Common myeloid progenitor, CD34-positive (primary cell): ENCODE results near the gene TLCD1.
A peak's percentile ranks its signal among the peaks of the same experiment; 100 is the strongest.

Source experiments
- CTCF ChIA-PET: fragments of 350-600 bp; sonication (Branson Sonifier 250); formaldehyde crosslinking; loops from one replicate; lab custom pipeline; 2021; ENCODE audit warnings: antibody characterized with exemption; lab: Charles Lee
- POLR2A ChIA-PET: fragments of 350-600 bp; sonication (Branson Sonifier 250); formaldehyde crosslinking; loops from one replicate; lab custom pipeline; 2021; ENCODE audit warnings: antibody characterized with exemption; lab: Charles Lee
- DNase-seq, 3 donors: peaks; one replicate each; pipeline versions ENCODE4 v3.0.0 to v3.0.0-alpha.2; 2013
- H3K27ac ChIP-seq, 2 experiments: 1 replicate in 1 of 2; 2 replicates in 1 of 2; pipeline ENCODE4 v1.7.0; 2013; ENCODE audit warnings: inconsistent platforms in 2 of 2, low read length in 2 of 2, mild to moderate bottlenecking in 2 of 2, low read depth in 1 of 2, moderate library complexity in 1 of 2; ENCODE audit not compliant: severe bottlenecking in 2 of 2, insufficient read depth in 1 of 2, poor library complexity in 1 of 2
- H3K27me3 ChIP-seq, 5 experiments: replicated peaks in 2 of 5; 1 replicate in 3 of 5; 2 replicates in 2 of 5; pipeline versions ENCODE4 v1.6.1 to v1.7.0; 2013; ENCODE audit warnings: low read length in 4 of 5, mild to moderate bottlenecking in 2 of 5, moderate library complexity in 2 of 5, inconsistent platforms in 1 of 5; ENCODE audit not compliant: insufficient read depth in 5 of 5, control insufficient read depth in 4 of 5
- H3K36me3 ChIP-seq, 4 experiments: 1 replicate in 2 of 4; 2 replicates in 2 of 4; pipeline versions ENCODE4 v1.6.1 to v1.7.0; 2013; ENCODE audit warnings: low read length in 3 of 4, control low read depth in 1 of 4, mild to moderate bottlenecking in 1 of 4; ENCODE audit not compliant: control insufficient read depth in 4 of 4, insufficient read depth in 4 of 4
- H3K4me1 ChIP-seq, 4 experiments: 1 replicate in 3 of 4; 2 replicates in 1 of 4; pipeline versions ENCODE4 v1.6.1 to v1.7.1; 2013; ENCODE audit warnings: low read length in 3 of 4, mild to moderate bottlenecking in 3 of 4, control low read depth in 1 of 4, inconsistent platforms in 1 of 4, moderate library complexity in 1 of 4; ENCODE audit not compliant: control insufficient read depth in 4 of 4, insufficient read depth in 4 of 4; ENCODE audit errors: control extremely low read depth in 1 of 4
- H3K4me3 ChIP-seq, 7 experiments: 1 replicate in 4 of 7; 2 replicates in 3 of 7; pipeline versions ENCODE4 v1.5.1 to v1.7.0; 2013; ENCODE audit warnings: mild to moderate bottlenecking in 7 of 7, low read length in 6 of 7, moderate library complexity in 6 of 7, inconsistent platforms in 2 of 7, low read depth in 2 of 7, control low read depth in 1 of 7; ENCODE audit not compliant: insufficient read depth in 4 of 7, control insufficient read depth in 1 of 7; ENCODE audit errors: extremely low read depth in 1 of 7
- H3K9me3 ChIP-seq, 5 experiments: 1 replicate in 4 of 5; 2 replicates in 1 of 5; pipeline versions ENCODE4 v1.6.1 to v1.7.1; 2013; ENCODE audit warnings: low read length in 4 of 5, mild to moderate bottlenecking in 2 of 5, inconsistent platforms in 1 of 5, low read depth in 1 of 5, moderate library complexity in 1 of 5; ENCODE audit not compliant: control insufficient read depth in 4 of 5, insufficient read depth in 2 of 5; ENCODE audit errors: control extremely low read depth in 1 of 5
- WGBS: methylation state at CpG from one replicate; pipeline ENCODE4 v1.1.5; 2013; ENCODE audit not compliant: insufficient coverage; 5-methylcytosine and 5-hydroxymethylcytosine counted together

The TLCD1 gene

GRCh38 chr17:28729950-28730330, 3.9 kb upstream of the TLCD1 start:
- peaks cover 5 to 36% (median 32%) of the 10 kb centered on the region in 4 experiments for H3K4me1 ChIP-seq
- ChIA-PET POLR2A (no interaction called here), CTCF (interaction anchor here (17.9 kb wide), 1 partner anchor 16 kb away, joined by 507 read pairs; the partner anchor contains the start of gene TRAF4)
- no peak overlapping the region for H3K27ac ChIP-seq
- no peaks in the 10 kb centered on the region for H3K27me3 ChIP-seq
- no peaks in the 10 kb centered on the region for H3K9me3 ChIP-seq
- no peak for DNase-seq
- no peak overlapping the region for H3K4me3 ChIP-seq
- WGBS: 97% methylated on average over 11 of the region's 11 CpGs
- H3K36me3 ChIP-seq: peaks cover 0 to 7% (median 3%) of the 10 kb centered on the region in 4 experiments

GRCh38 chr17:28728364-28729200, 2.5 kb upstream of the TLCD1 start, which contains the start of gene NEK8:
NEK8 (plus strand) TSS chr17:28728788; CDS start chr17:28728814, 26 bp downstream.
- peak; percentile 87 to 94 (median 92) for DNase-seq
- Histone ChIP-seq H3K4me1 (peaks cover 5 to 39% (median 33%) of the 10 kb centered on the region in 4 experiments), H3K27me3 (no peaks in the 10 kb centered on the region), H3K9me3 (no peaks in the 10 kb centered on the region), H3K4me3 (peak within 1 kb of the TSS; percentile 75 to 91 (median 84)), H3K36me3 (peaks cover under 1 to 16% (median 13%) of the 10 kb centered on the region in 4 experiments), H3K27ac (peak within 1 kb of the TSS; percentile 91 to 94)
- CTCF ChIA-PET: interaction anchor here (0.8 to 17.9 kb wide), 9 partner anchors 9 to 224 kb away, joined by 3 to 507 read pairs (median 7); partner anchors contain the start of genes DHRS13, PROCA1, RPL23A and TRAF4
- WGBS: 0% methylated on average over 50 of the region's 64 CpGs
- POLR2A ChIA-PET: interaction anchor here (0.5 to 3.6 kb wide), 5 partner anchors 10 to 1576 kb away, joined by 3 to 87 read pairs (median 5); partner anchors contain the start of gene TRAF4

- Histone ChIP-seq H3K27me3 (no peaks in the 10 kb centered on the region), H3K36me3 (peaks cover 8 to 32% (median 29%) of the 10 kb centered on the region in 4 experiments), H3K27ac (peak overlapping the region in 1 of 2 experiments; percentile 94), H3K9me3 (no peaks in the 10 kb centered on the region), H3K4me1 (peaks cover 5 to 56% (median 41%) of the 10 kb centered on the region in 4 experiments), H3K4me3 (peak overlapping the region; percentile 51 to 91 (median 83))
- WGBS: 0% methylated on average over 51 of the region's 57 CpGs
- CTCF ChIA-PET: interaction anchor here (0.6 to 17.9 kb wide), 28 partner anchors 8 to 1272 kb away, joined by 3 to 507 read pairs (median 4); partner anchors contain the start of genes DHRS13, FAM222B, PROCA1 and SDF2
- POLR2A ChIA-PET: interaction anchor here (1.0 to 3.6 kb wide), 5 partner anchors 14 to 37 kb away, joined by 3 to 87 read pairs (median 5); partner anchors contain the start of genes PROCA1 and TRAF4
- DNase-seq: peak; percentile 90 to 92 (median 92)
These were observed 826 bp upstream of the TLCD1 start for GRCh38 chr17:28726627-28727491.

- ChIA-PET CTCF (interaction anchor here (1.0 to 17.9 kb wide), 17 partner anchors 9 to 1271 kb away, joined by 3 to 507 read pairs (median 6); partner anchors contain the start of genes DHRS13, PROCA1 and TRAF4), POLR2A (interaction anchor here (1.1 to 3.6 kb wide), 3 partner anchors 16 to 30 kb away, joined by 5 to 87 read pairs (median 9); partner anchors contain the start of gene TRAF4)
- Histone ChIP-seq H3K36me3 (peaks cover 8 to 43% (median 34%) of the 10 kb centered on the region in 4 experiments), H3K27me3 (no peaks in the 10 kb centered on the region), H3K4me1 (peaks cover 9 to 68% (median 53%) of the 10 kb centered on the region in 4 experiments), H3K27ac (peak overlapping the region in 1 of 2 experiments; percentile 61), H3K4me3 (peak overlapping the region; percentile 27 to 91 (median 67)), H3K9me3 (no peaks in the 10 kb centered on the region)
- WGBS: 3% methylated on average over 25 of the region's 45 CpGs
- DNase-seq: no peak
These were observed 290 bp downstream of the TLCD1 start for GRCh38 chr17:28725660-28726225.

GRCh38 chr17:28725166-28725659, 820 bp downstream of the TLCD1 start:
- peaks cover 8 to 49% (median 34%) of the 10 kb centered on the region in 4 experiments for H3K36me3 ChIP-seq
- ChIA-PET POLR2A (interaction anchor here (0.5 to 0.6 kb wide), 2 partner anchors 21 to 1379 kb away, joined by 3 read pairs; no protein-coding TSS in a partner anchor), CTCF (interaction anchor here (1.1 to 17.9 kb wide), 6 partner anchors 14 to 392 kb away, joined by 3 to 507 read pairs (median 14); partner anchors contain the start of genes PROCA1 and TRAF4)
- no peaks in the 10 kb centered on the region for H3K9me3 ChIP-seq
- peak in 1 of 3 donors; percentile 28 for DNase-seq
- WGBS: 63% methylated on average over 13 of the region's 20 CpGs
- peak overlapping the region in 6 of 7 experiments; percentile 50 to 91 (median 67) for H3K4me3 ChIP-seq
- H3K27ac ChIP-seq: peak overlapping the region in 1 of 2 experiments; percentile 61
- peaks cover 9 to 68% (median 57%) of the 10 kb centered on the region in 4 experiments for H3K4me1 ChIP-seq
- no peaks in the 10 kb centered on the region for H3K27me3 ChIP-seq
